Measurements from ENCODE around the gene GRM6.
A peak's percentile ranks its signal among the peaks of the same experiment; 100 is the strongest.

The GRM6 gene

GRCh38 chr5:178994580-178995340, at the start of gene GRM6:
TSS of gene GRM6 (minus strand) at chr5:178995320. CDS start at chr5:178994944, 376 bp downstream.
- DNase-seq = no peak

- no peak for DNase-seq
Measured at GRCh38 chr5:179044765-179045164, 49.6 kb upstream of the GRM6 start.

- DNase-seq = no peak
Measured at GRCh38 chr5:179033004-179033580, 38.0 kb upstream of the GRM6 start.

- peak; percentile 95 for DNase-seq
Measured at GRCh38 chr5:179023528-179024189, 28.5 kb upstream of the GRM6 start, which contains the start of gene ZNF879. TSS of gene ZNF879 (plus strand) at chr5:179023804. CDS start at chr5:179025005, 1,201 bp downstream.

DNA sequence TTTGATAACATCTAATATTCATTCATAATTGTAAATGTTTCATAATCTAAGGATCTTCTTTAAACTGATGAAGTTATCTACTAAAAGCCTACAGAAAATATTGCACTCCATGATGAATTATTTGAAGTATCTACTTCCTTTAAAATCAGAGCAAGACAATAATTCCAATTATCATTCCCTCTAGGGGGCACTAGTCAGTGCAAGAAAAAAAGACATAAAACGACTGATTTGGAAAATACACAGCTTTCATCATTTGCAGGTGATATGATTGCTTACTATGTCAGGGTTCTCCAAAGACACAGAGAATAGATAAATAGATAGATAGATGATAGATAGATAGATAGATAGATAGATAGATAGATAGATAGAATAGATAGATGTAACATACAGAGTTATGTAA, 13.5 kb upstream of the GRM6 start:
- DNase-seq = no peak

- no peak for DNase-seq
Measured at GRCh38 chr5:179006564-179006963, 11.4 kb upstream of the GRM6 start.

DNA sequence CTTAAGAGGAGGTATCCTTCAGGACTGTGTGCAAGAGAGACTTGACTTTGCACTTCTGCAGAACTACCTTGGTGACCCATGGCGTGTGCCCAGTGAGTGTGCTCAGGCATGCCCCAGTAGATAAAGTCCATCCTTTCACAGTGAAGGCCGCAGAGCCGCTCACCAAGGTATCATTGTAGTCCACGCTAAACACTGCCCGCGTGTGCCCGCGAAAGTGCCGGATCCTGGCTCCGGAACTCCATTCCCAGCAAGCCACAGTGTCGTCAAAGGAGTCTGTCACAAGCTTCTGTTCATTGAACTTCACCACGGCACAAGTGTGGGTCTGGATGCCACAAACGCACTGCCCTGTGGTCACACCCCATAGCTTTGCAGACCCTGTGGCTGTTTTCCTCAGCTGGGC, 3.3 kb upstream of the GRM6 start:
- no peak for DNase-seq

DNA sequence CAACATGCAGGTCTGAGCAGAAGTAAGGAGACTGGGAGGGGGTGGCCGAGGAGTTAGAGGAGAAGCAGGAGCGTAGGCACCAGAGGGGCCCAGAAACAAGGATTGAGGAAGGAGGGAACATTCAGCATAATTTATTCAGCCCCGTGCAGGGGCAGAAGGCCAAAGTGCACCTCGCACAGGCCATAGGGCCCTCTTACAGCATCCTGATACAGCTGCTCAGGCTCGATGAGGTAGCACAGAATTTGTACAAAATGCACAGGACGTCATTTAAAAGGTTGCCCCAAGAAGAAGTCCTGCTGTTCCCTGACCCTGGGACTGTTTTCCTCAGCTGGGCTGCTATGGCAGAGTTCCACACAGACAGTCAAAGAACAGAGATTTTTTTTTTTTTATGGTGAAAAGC, 2.1 kb upstream of the GRM6 start:
- DNase-seq = no peak

- no peak for DNase-seq
Measured at GRCh38 chr5:178996156-178996555, 1.0 kb upstream of the GRM6 start.

- no peak for DNase-seq
Measured at GRCh38 chr5:178995341-178995690, 196 bp upstream of the GRM6 start.

- DNase-seq = no peak
Measured at GRCh38 chr5:178993955-178994579, 1.1 kb downstream of the GRM6 start.

DNA sequence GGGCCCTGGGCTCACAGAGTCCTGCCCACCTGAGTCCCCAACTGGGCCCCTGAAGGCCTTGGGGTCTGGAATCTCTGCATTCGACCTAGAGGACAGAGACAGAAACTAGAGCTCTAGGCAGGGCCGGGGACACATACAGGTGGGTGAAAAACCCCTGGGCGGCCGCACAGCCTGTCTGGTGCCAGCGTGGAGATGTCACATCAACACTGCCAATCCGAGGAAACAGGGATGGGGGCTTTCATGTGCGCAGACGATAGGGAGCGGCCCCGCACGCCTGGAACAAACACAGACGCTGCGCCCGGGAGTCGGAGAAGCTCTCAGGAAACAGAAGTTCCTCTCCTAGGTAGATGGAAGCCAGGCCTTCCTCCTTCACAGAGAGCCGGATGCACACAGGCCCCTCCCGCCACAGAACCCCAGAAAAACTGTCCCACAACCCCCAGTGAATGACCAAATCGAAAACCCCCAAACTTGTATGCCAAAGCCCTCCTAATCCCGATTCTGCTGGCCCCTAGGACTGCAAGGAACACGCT, 1.8 kb downstream of the GRM6 start:
- DNase-seq = no peak

GRCh38 chr5:178992291-178992895, 2.7 kb downstream of the GRM6 start:
- no peak for DNase-seq

DNA sequence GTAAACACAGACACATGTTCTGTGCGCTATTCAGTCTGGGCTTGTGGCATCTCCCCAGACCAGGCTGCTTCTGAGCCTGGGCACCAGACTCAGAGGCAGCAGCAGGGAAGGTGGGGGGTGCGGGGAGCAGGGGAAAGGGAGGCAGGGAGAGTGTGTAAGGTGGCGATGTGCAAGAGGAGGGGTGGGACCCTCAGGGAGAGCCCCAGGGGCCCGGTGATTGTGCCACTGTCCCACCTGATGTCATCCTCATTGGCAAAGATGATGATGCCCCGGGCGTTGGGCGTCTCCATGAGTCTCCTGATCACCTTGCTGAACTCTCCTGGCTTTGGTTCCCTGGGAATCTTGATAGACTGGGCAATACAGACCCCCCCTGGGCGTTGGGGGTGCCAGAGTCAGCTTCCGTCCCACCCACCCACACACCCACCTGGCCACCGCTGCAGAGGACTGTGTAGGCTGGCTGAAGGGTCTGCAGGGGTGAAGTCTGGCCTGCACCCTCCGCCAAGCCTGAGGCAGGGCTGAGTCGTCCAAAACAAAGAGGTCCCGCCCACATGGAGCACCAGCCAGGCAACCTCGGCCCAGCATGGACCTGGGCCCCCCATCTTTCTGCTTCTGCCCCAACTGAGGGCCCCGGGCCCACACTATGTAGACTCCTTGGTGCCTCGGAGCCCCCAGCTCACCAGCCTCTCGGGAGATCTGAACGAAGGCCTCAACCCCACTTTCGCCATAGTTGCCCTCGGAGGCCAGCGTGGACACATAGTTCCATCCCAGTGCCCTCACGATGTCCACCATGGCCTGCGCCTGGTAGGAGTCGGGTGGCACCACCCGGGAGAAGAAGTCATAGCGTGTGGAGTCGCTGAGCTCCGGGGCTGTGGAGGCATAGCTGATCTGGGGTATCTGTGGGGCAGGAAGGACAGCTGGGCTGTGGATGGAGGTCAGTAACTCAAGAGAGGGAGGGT, 3.7 kb downstream of the GRM6 start:
- DNase-seq = no peak

DNA sequence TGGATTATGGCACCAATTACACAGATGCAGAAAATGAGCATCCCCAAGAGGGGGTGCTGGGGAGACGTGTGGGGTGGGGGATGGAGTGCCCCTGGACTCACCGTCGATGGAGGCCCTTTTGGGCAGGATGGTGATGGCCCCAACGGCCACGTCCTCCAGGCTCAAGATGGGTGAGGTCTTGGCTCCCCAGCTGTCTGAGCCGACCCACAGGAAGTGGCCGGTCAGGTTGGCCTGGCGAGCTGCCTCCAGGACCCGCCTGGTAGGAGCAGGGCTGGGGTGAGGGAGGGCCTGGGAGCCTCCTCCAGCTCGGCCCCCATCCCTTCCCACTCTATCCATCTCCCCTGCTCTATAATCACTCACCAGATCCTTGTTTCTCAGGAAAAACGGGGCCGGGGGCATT, 4.6 kb downstream of the GRM6 start:
- DNase-seq = no peak

DNA sequence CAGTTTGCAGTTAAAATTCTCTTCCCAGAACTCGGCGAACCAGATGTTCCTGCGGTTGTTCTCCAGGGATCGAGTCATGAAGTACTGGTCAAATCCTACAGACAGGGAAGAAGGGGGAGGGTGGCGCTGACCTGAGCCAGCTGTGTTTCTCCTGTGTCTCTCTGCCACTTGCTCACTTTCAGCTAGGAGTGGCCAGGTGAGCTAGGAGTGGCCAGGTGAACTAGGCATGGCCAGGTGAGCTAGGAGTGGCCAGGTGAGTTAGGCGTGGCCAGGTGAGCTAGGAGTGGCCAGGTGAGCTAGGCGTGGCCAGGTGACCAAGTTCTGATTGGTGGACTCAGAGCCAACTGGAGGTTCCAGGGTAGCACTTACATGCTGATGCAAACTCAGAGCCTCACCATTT, 5.8 kb downstream of the GRM6 start:
- DNase-seq = no peak

DNA sequence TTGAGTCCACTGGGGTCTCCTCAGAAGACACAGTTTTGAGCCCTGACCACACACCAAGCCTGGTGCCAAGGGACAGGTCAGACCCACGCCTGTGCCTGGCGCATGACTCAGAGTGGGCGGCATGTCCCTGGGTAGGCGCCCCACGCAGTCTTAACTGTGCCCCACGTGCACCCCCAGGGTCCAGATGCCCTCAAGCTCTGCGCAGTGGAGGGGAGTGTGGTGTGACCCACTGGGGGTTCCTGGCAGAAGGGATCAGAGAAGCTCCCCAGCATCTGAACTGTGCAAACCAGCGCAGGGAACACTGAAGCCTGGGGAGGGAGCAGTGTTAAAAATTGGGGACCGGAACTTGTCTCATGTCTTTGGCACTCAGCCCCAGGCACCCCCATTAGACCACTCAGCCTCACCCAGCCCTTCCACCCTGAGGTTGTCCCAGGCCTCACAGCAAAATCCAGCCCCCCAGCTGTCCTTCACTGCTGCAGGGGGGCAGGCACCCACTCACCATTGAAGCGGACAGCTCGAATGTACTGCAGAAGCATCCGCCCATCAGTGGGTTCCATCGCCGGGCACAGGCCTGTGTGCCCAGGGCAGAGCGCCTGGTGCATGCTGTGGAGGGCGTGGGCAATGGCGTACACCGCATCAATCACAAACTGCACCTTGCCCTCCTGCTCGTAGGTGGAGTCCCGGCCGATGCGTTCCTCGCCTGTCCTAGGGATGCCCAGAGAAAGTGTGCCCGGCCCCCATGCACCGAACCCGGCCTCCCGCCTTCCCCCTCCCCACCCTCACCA, 6.5 kb downstream of the GRM6 start:
- DNase-seq = no peak

DNA sequence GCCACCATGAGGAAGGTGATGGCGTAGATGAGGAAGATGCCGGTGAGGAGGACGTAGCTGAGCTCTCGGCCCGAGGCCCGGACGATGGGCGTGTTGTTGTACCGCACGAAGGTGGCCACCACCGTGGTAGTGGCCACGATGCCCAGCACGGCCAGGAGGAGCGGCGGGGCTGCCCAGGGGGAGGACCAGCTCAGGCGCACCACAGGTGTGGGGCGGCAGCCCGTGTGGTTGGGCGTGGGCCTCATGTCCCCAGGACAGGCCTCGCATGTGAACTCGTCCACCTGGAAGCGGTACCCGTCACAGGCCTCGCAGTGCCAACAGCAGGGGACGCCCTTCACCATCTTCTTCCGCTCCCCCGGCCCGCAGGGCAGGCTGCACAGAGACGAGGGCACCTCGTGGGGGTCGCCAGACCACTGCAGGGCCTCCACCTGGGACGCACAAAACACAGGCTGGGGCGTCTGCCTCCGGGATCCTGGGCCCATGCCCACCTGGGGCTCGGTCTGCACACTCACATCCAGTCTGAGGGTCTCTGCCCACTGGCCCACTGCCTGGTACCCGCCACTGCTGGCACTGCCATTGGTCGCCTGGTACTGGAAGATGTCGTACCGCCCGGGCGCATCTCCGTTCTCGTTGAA, 8.7 kb downstream of the GRM6 start:
- no peak for DNase-seq

GRCh38 chr5:178984145-178985072, 10.7 kb downstream of the GRM6 start:
- DNase-seq = no peak

Measured in right forelimb (tissue), 1 donor.